Neuronal stem cell (in vitro differentiated cells): ENCODE data around the gene RASL10B.

Experiments used
- DNase-seq: peaks from one replicate; pipeline ENCODE4 v3.0.0-alpha.2; 2013; ENCODE audit warnings: low spot score
- H2AFZ ChIP-seq: one replicate; pipeline ENCODE4 v1.6.1; 2013; ENCODE audit warnings: mild to moderate bottlenecking, low read length, inconsistent platforms
- H2AK5ac ChIP-seq: 2 replicates; pipeline ENCODE4 v1.6.1; 2013; ENCODE audit warnings: low read depth, mild to moderate bottlenecking, inconsistent platforms, low read length, moderate library complexity, mixed read lengths
- H2BK120ac ChIP-seq: 2 replicates; pipeline ENCODE4 v1.6.1; 2013; ENCODE audit warnings: low read depth, mild to moderate bottlenecking, inconsistent platforms, low read length, moderate library complexity, mixed read lengths
- H2BK12ac ChIP-seq: one replicate; pipeline ENCODE4 v1.6.1; 2013; ENCODE audit warnings: low read length, inconsistent platforms
- H2BK15ac ChIP-seq: 2 replicates; pipeline ENCODE4 v1.6.1; 2013; ENCODE audit warnings: mild to moderate bottlenecking, low read length, inconsistent platforms, mixed read lengths
- H2BK5ac ChIP-seq: one replicate; pipeline ENCODE4 v1.6.1; 2013; ENCODE audit warnings: inconsistent platforms, mild to moderate bottlenecking, low read length, moderate library complexity
- H3K14ac ChIP-seq: one replicate; pipeline ENCODE4 v1.6.1; 2013; ENCODE audit warnings: low read length, inconsistent platforms
- H3K18ac ChIP-seq: 2 replicates; pipeline ENCODE4 v1.6.1; 2013; ENCODE audit warnings: low read length, inconsistent platforms
- H3K23ac ChIP-seq: 2 replicates; pipeline ENCODE4 v1.6.1; 2013; ENCODE audit warnings: low read depth, mild to moderate bottlenecking, mixed read lengths, low read length, inconsistent platforms; ENCODE audit not compliant: poor library complexity
- H3K27ac ChIP-seq: replicated peaks from 3 replicates; pipeline ENCODE4 v1.5.1; 2013; ENCODE audit warnings: low read length, inconsistent platforms
- H3K27me3 ChIP-seq, 3 experiments: 2 replicates each; pipeline ENCODE4 v1.6.1; 2013; ENCODE audit warnings: low read length in 3 of 3, mild to moderate bottlenecking in 2 of 3, inconsistent platforms in 1 of 3, low read depth in 1 of 3, mixed read lengths in 1 of 3, moderate library complexity in 1 of 3; ENCODE audit not compliant: control insufficient read depth in 3 of 3, insufficient read depth in 3 of 3
- H3K36me3 ChIP-seq, 2 donors: replicated peaks in 1 of 2; 2 replicates each; pipeline ENCODE4 v1.6.1; 2013; ENCODE audit warnings: low read length in 2 of 2; ENCODE audit not compliant: control insufficient read depth in 2 of 2, insufficient read depth in 2 of 2
- H3K4ac ChIP-seq: 2 replicates; pipeline ENCODE4 v1.6.1; 2013; ENCODE audit warnings: inconsistent platforms, mild to moderate bottlenecking, low read length, moderate library complexity
- H3K4me1 ChIP-seq, 2 donors: 1 replicate in 1 of 2; 2 replicates in 1 of 2; pipeline ENCODE4 v1.6.1; 2013; ENCODE audit warnings: low read length in 2 of 2, low read depth in 1 of 2; ENCODE audit not compliant: control insufficient read depth in 2 of 2, insufficient read depth in 1 of 2
- H3K4me2 ChIP-seq: one replicate; pipeline ENCODE4 v1.6.1; 2013; ENCODE audit warnings: mild to moderate bottlenecking, low read length, inconsistent platforms; ENCODE audit not compliant: insufficient read depth, poor library complexity, severe bottlenecking
- H3K4me3 ChIP-seq, 2 donors: 2 replicates each; pipeline ENCODE4 v1.5.1; 2013; ENCODE audit warnings: low read length in 2 of 2, mild to moderate bottlenecking in 2 of 2, inconsistent platforms in 1 of 2, moderate library complexity in 1 of 2
- H3K79me1 ChIP-seq: one replicate; pipeline ENCODE4 v1.6.1; 2013; ENCODE audit warnings: low read depth, mild to moderate bottlenecking, inconsistent platforms, low read length, moderate library complexity
- H3K9ac ChIP-seq: one replicate; pipeline ENCODE4 v1.6.1; 2013; ENCODE audit warnings: mild to moderate bottlenecking, low read depth, low read length, inconsistent platforms; ENCODE audit not compliant: poor library complexity
- H3K9me3 ChIP-seq, 2 donors: replicated peaks in 1 of 2; 2 replicates each; pipeline versions ENCODE3 to v1.6.1; 2013; ENCODE audit warnings: low read length in 2 of 2, mild to moderate bottlenecking in 2 of 2, inconsistent platforms in 1 of 2, low read depth in 1 of 2, mixed read lengths in 1 of 2, moderate library complexity in 1 of 2; ENCODE audit not compliant: control insufficient read depth in 2 of 2, insufficient read depth in 1 of 2
- H4K8ac ChIP-seq: one replicate; pipeline ENCODE4 v1.6.1; 2013; ENCODE audit warnings: low read depth, mild to moderate bottlenecking, inconsistent platforms, low read length, moderate library complexity
- H4K91ac ChIP-seq: one replicate; pipeline ENCODE4 v1.6.1; 2013; ENCODE audit warnings: low read length, low read depth, mild to moderate bottlenecking, inconsistent platforms; ENCODE audit not compliant: poor library complexity
- WGBS, 2 donors: extraction: QIAGEN DNeasy Blood & Tissue Kit; methylation state at CpG; one replicate each; pipeline ENCODE4 v1.1.7; 2013; ENCODE audit warnings: missing lambda C conversion rate in 2 of 2, mixed read lengths in 1 of 2; ENCODE audit not compliant: insufficient read length in 2 of 2, insufficient replicate concordance in 1 of 2; ENCODE audit errors: extremely low coverage in 2 of 2; 5-methylcytosine and 5-hydroxymethylcytosine counted together

RASL10B gene

DNA sequence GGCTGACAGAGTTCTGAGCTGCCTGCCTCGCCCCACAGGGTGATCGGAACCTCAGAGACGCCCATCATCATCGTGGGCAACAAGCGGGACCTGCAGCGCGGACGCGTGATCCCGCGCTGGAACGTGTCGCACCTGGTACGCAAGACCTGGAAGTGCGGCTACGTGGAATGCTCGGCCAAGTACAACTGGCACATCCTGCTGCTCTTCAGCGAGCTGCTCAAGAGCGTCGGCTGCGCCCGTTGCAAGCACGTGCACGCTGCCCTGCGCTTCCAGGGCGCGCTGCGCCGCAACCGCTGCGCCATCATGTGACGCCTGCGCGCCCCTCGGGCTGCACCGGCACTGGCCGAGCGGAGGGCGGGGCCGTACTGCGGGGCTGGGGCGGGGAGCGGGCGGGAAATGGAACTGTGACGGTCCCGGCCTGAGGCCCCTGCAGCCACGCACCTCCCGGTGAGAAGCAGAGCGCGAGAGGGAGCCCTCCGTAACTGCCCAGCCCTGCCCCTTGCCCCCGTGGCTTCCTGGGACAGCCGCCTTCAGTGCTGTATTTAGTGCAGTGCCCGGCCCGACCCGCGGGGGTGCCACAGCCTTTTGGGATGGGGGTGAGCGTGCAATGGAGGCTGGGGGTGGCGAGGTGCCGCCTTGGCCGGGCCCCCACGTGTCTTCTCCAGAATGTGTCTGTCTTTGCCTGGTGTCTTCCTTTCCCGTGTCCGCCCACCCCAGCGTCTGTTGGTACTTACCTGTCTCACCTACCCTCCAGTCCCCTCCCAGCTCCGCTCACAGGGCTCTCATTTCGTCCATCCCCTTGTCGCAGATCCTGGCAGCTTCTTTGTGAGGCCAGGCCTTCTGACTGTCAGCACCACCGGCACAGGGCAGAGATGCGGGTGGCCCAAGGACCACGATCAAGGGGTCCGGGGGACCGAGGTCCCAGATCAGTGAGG is 9.8 kb downstream of the RASL10B start:
- peaks cover 0 to 32% (median 5%) of the 10 kb centered on the region in 3 experiments for H3K27me3 ChIP-seq
- WGBS, 2 donors: no CpG with 5 or more reads among the region's 73 CpGs
- H3K4me3 ChIP-seq: peak overlapping the region in 1 of 2 donors; percentile 55

GRCh38 chr17:35742496-35742895 is 11.1 kb downstream of the RASL10B start:
- no CpG with 5 or more reads among the region's 7 CpGs for WGBS, 2 donors
- H4K8ac ChIP-seq: no peak overlapping the region
- no peak overlapping the region for H3K4ac ChIP-seq
- DNase-seq: no peak
- H3K79me1 ChIP-seq: no peaks in the 10 kb centered on the region
- no peak overlapping the region for H3K4me2 ChIP-seq
- H2BK12ac ChIP-seq: no peak overlapping the region
- H2AK5ac ChIP-seq: no peak overlapping the region
- H2BK5ac ChIP-seq: no peak overlapping the region
- no peak overlapping the region for H4K91ac ChIP-seq
- no peak overlapping the region for H2BK15ac ChIP-seq
- H3K18ac ChIP-seq: no peak overlapping the region
- peak overlapping the region; percentile 20 for H3K23ac ChIP-seq
- H3K14ac ChIP-seq: peak overlapping the region; percentile 21
- H3K9me3 ChIP-seq: peaks cover 0 to 8% of the 10 kb centered on the region in 2 donors
- no peak overlapping the region for H3K4me3 ChIP-seq
- H3K9ac ChIP-seq: no peak overlapping the region
- H3K27ac ChIP-seq: no peak overlapping the region
- no peak overlapping the region for H2BK120ac ChIP-seq
- no peak overlapping the region for H2AFZ ChIP-seq
- peaks cover 0 to 4% of the 10 kb centered on the region in 2 donors for H3K4me1 ChIP-seq
- H3K27me3 ChIP-seq: peaks cover 4 to 32% (median 5%) of the 10 kb centered on the region in 3 experiments
- no peaks in the 10 kb centered on the region for H3K36me3 ChIP-seq

More for the DNA sequence above, 9.8 kb downstream of the RASL10B start:
- Histone ChIP-seq H3K4me2 (peak overlapping the region; percentile 43), H3K9me3 (peaks cover 0 to 8% of the 10 kb centered on the region in 2 donors), H3K4ac (no peak overlapping the region), H3K36me3 (peaks cover 0 to 4% of the 10 kb centered on the region in 2 donors), H4K91ac (no peak overlapping the region), H3K27ac (no peak overlapping the region), H2BK12ac (peak overlapping the region; percentile 63), H3K14ac (no peak overlapping the region), H2AK5ac (no peak overlapping the region), H2BK120ac (no peak overlapping the region), H3K18ac (peak overlapping the region; percentile 87), H3K9ac (no peak overlapping the region), H2BK15ac (no peak overlapping the region), H3K23ac (peak overlapping the region; percentile 98), H4K8ac (no peak overlapping the region), H3K79me1 (no peaks in the 10 kb centered on the region), H3K4me1 (peaks cover 0 to 4% of the 10 kb centered on the region in 2 donors), H2AFZ (no peak overlapping the region), H2BK5ac (no peak overlapping the region)
- no peak for DNase-seq

DNA sequence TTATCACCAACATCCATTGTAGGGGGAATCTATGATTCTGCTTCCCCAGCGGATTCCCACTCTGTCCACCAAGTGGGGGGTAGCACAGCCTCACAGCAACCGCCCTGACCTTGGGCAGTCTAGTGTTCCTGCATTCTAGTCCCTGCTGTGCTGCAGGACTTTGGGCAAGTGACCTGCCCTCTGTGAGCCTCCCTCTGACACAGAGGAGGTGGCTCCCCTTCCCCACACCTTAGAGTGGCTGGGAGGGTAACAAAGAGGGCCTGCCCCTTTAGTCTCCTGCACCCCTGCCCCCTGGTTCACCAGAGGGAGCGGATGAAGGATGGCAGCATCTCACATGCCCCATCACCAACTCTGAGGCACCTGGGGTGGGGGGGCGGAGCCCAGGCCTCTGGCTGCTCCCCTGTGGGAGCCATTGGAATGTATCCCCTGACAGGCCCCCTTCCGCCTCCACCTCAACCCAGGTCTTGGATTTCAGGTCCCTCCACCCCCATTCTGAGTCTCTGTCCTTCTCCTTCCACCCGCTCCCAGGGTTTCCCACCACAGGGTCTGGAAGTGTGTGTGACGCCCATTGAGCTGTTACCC is 11.5 kb downstream of the RASL10B start:
- Histone ChIP-seq H3K14ac (no peak overlapping the region), H2BK15ac (no peak overlapping the region), H3K9me3 (peaks cover 0 to 8% of the 10 kb centered on the region in 2 donors), H4K91ac (no peak overlapping the region), H3K36me3 (no peaks in the 10 kb centered on the region), H3K4ac (no peak overlapping the region), H2BK120ac (no peak overlapping the region), H2BK12ac (no peak overlapping the region), H3K27ac (no peak overlapping the region), H3K23ac (peak overlapping the region; percentile 65), H3K4me3 (no peak overlapping the region), H3K9ac (no peak overlapping the region), H2AK5ac (no peak overlapping the region), H3K4me1 (peaks cover 0 to 4% of the 10 kb centered on the region in 2 donors), H4K8ac (no peak overlapping the region), H3K27me3 (peaks cover 4 to 32% (median 5%) of the 10 kb centered on the region in 3 experiments), H2AFZ (no peak overlapping the region), H2BK5ac (no peak overlapping the region), H3K79me1 (no peaks in the 10 kb centered on the region), H3K4me2 (no peak overlapping the region), H3K18ac (peak overlapping the region; percentile 24)
- WGBS, 2 donors: no CpG with 5 or more reads among the region's 7 CpGs
- DNase-seq: no peak
